Measurements from ENCODE around the gene S100B. TPM values are rescaled to one million over a fixed set of nuclear protein-coding genes. Genes with fewer than 3 reads are reported as not detected.

Gene S100B
- total RNA-seq, 4 donors from 2014 or later, result 0.80 to 1.3 (median 0.82) TPM; not detected in 1

DNA sequence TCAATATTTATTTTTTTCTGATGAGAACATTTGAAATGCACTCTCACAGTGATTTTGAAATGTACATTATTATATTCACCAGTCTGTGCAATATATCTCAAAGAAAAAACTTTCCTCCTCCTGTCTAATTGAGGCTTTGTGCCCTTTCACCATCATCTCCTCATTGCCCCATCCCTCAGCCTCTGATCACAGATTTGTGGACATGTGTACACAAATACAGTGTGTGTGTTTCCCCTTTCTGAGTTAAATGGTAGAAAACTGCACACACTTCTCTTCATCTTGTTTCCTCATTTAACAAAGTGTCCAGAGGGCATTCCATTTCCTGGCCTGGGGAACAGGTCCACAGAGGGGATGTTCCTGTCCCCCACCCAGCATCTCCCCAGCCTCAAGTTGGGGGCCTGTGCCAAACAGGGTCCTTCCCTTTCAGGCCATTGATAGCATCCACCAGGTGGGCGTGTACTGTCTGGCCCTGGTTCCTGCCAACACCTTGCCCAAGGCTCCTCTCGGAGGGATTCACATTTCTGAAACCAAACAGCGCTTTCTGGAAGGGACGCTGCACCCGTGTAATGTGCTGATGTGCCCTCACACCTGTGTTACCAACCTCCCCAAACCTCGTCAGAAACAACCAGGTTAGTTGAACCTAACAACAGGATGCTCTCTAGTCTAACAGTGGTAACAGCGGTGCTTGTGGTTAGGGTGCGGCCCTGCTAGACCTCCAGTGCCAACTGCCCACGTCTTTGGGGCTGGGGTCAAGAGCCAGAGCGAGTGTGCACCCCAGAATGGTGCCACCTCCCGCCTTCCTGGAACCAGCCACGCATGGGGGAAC, 54.6 kb downstream of the S100B start:
- DNase-seq (no peak), ATAC-seq (no peak)
- Histone ChIP-seq H3K4me3 (no peak overlapping the region), H3K27me3 (no peaks in the 10 kb centered on the region), H3K36me3 (peaks cover 0 to 79% of the 10 kb centered on the region in 2 donors), H3K9me3 (no peaks in the 10 kb centered on the region), H3K4me1 (no peaks in the 10 kb centered on the region), H3K27ac (no peak overlapping the region)
- in situ Hi-C loops (cut with MboI; ENCODE audit: low sequenced_read_pairs in 4 of 4) (no loop called here), intact Hi-C loops (cut with DNase I; ENCODE audit: low total_unique reads) (no loop called here)
- TF ChIP-seq, protein P1, sequence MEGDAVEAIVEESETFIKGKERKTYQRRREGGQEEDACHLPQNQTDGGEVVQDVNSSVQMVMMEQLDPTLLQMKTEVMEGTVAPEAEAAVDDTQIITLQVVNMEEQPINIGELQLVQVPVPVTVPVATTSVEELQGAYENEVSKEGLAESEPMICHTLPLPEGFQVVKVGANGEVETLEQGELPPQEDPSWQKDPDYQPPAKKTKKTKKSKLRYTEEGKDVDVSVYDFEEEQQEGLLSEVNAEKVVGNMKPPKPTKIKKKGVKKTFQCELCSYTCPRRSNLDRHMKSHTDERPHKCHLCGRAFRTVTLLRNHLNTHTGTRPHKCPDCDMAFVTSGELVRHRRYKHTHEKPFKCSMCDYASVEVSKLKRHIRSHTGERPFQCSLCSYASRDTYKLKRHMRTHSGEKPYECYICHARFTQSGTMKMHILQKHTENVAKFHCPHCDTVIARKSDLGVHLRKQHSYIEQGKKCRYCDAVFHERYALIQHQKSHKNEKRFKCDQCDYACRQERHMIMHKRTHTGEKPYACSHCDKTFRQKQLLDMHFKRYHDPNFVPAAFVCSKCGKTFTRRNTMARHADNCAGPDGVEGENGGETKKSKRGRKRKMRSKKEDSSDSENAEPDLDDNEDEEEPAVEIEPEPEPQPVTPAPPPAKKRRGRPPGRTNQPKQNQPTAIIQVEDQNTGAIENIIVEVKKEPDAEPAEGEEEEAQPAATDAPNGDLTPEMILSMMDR (IDR thresholded peaks at IDR 0.05 in 4 of 5, conservative IDR thresholded peaks at IDR 0.05 in 1 of 5), result no peak
- TF ChIP-seq POLR2A (IDR thresholded peaks at IDR 0.05), result no peak

DNA sequence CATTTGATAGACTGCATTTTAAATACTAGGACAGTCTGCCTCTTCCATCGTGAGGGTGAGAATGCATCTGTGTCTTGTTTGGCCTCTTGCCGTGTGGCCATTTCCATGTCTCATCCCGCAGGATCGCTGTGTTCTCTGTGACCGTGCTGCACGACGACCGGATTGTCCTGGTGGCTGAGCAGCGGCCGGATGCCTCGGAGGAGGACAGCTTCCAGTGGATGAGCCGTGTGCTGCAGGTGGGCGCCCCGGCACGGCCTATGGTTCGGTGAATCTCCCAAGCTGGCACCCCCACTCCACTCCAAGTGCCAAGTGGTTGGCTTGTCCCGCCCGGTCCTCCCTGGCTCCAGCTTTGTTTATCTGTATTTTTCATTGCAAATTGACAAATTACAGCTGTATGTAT, 55.2 kb downstream of the S100B start:
- intact Hi-C loops (cut with DNase I; ENCODE audit: low total_unique reads) (no loop called here), in situ Hi-C loops (cut with MboI; ENCODE audit: low sequenced_read_pairs in 4 of 4) (no loop called here)
- no peaks in the 10 kb centered on the region for H3K4me1 ChIP-seq
- H3K36me3 ChIP-seq, result peaks cover 0 to 74% of the 10 kb centered on the region in 2 donors
- no peak for DNase-seq
- TF ChIP-seq POLR2A (IDR thresholded peaks at IDR 0.05), result no peak
- TF ChIP-seq, protein P1 (IDR thresholded peaks at IDR 0.05 in 4 of 5, conservative IDR thresholded peaks at IDR 0.05 in 1 of 5), result no peak
- no peak overlapping the region for H3K27ac ChIP-seq
- no peaks in the 10 kb centered on the region for H3K27me3 ChIP-seq
- H3K9me3 ChIP-seq, result no peaks in the 10 kb centered on the region
- H3K4me3 ChIP-seq, result no peak overlapping the region
- ATAC-seq, result no peak

Other genes with a start within 250 kb of the S100B start
- gene DIP2A, start 146.2 kb downstream of the S100B start, total RNA-seq, result 10 to 100 TPM in 2 of 4 donors, 1 to 10 TPM in 2; 6.3 to 15.5 (median 11.8) TPM
- 10 to 100 TPM; 15.5 to 33.5 (median 25.1) TPM for gene PRMT2, start 30.6 kb upstream of the S100B start, total RNA-seq

All from gastrocnemius medialis (tissue), 4 donors.